Keratinocyte (primary cell): ENCODE measurements around the gene ZNF165.

Experiments used
- CTCF ChIP-seq, 3 experiments: IDR thresholded peaks in 1 of 3; conservative IDR thresholded peaks in 1 of 3; optimal IDR thresholded peaks in 1 of 3; 2 replicates in 2 of 3; 3 replicates in 1 of 3; pipeline versions ENCODE3 to v1.5.1; 2011; ENCODE audit warnings: low read length in 3 of 3, mild to moderate bottlenecking in 3 of 3, moderate library complexity in 2 of 3, control low read depth in 1 of 3, inconsistent platforms in 1 of 3; ENCODE audit not compliant: insufficient read depth in 2 of 3; ENCODE audit errors: extremely low read depth in 1 of 3
- EZH2 ChIP-seq: IDR thresholded peaks from one replicate; pipeline ENCODE4 v1.6.1; 2012; ENCODE audit warnings: inconsistent platforms, mild to moderate bottlenecking, low read length, moderate library complexity

- no peak for TF ChIP-seq CTCF (optimal IDR thresholded peaks at IDR 0.05 in 1 of 3, IDR thresholded peaks at IDR 0.05 in 1 of 3, conservative IDR thresholded peaks at IDR 0.05 in 1 of 3; ENCODE audit: extremely low read depth in 1 of 3, insufficient read depth in 2 of 3, low read length in 3 of 3)
- no peak for TF ChIP-seq EZH2
Measured at GRCh38 chr6:28064272-28064671, 16.1 kb upstream of the ZNF165 start.
